ENCODE results near the gene OSBP.

- TF ChIP-seq CTCF (IDR thresholded peaks at IDR 0.05): no peak
- no peak for TF ChIP-seq TCF7L2 (IDR thresholded peaks at IDR 0.05; ENCODE audit: low read depth, low read length)
Measured at GRCh38 chr11:59614277-59615119, 1.1 kb downstream of the OSBP start.

Data from Panc1 (cell line).